Measurements from ENCODE around the gene TBCE. TPM values are rescaled to one million over a fixed set of nuclear protein-coding genes. Genes with fewer than 3 reads are reported as not detected.
"Not testable (repeated sequence)": the region's sequence is repeated elsewhere in the genome, so short reads cannot be mapped to it uniquely, and the experiment has no call there.

TBCE gene
- total RNA-seq, 1 donor: 25.5 TPM

- H3K4me3 ChIP-seq (ENCODE audit: low read depth, low read length): no peak overlapping the region
- no peak for TF ChIP-seq CTCF (IDR thresholded peaks at IDR 0.05; ENCODE audit: insufficient read depth, low read length)
- DNase-seq (ENCODE audit: low read depth): no peak
Observed at GRCh38 chr1:235461954-235462353, 94.7 kb downstream of the TBCE start.

- not testable (repeated sequence) for DNase-seq (ENCODE audit: low read depth); H3K4me3 ChIP-seq (ENCODE audit: low read depth, low read length)
Observed at GRCh38 chr1:235462832-235463231, 95.6 kb downstream of the TBCE start.

- no peak for DNase-seq (ENCODE audit: low read depth)
- no peak overlapping the region for H3K4me3 ChIP-seq (ENCODE audit: low read depth, low read length)
- TF ChIP-seq CTCF (IDR thresholded peaks at IDR 0.05; ENCODE audit: insufficient read depth, low read length): no peak
Observed at GRCh38 chr1:235465066-235465465, 97.8 kb downstream of the TBCE start.

GRCh38 chr1:235468004-235468403 is 100.8 kb downstream of the TBCE start:
- peak; percentile 31 for DNase-seq (ENCODE audit: low read depth)
- H3K4me3 ChIP-seq (ENCODE audit: low read depth, low read length): no peak overlapping the region
- no peak for TF ChIP-seq CTCF (IDR thresholded peaks at IDR 0.05; ENCODE audit: insufficient read depth, low read length)

GRCh38 chr1:235468970-235469369 is 101.7 kb downstream of the TBCE start:
- peak; percentile 30 for TF ChIP-seq CTCF (IDR thresholded peaks at IDR 0.05; ENCODE audit: insufficient read depth, low read length)
- DNase-seq (ENCODE audit: low read depth): peak; percentile 50
- H3K4me3 ChIP-seq (ENCODE audit: low read depth, low read length): no peak overlapping the region

GRCh38 chr1:235469897-235470296 is 102.7 kb downstream of the TBCE start:
- not testable (repeated sequence) for H3K4me3 ChIP-seq (ENCODE audit: low read depth, low read length); DNase-seq (ENCODE audit: low read depth)

GRCh38 chr1:235470741-235471439 is 103.7 kb downstream of the TBCE start:
- no peak for TF ChIP-seq CTCF (IDR thresholded peaks at IDR 0.05; ENCODE audit: insufficient read depth, low read length)
- no peak for DNase-seq (ENCODE audit: low read depth)
- H3K4me3 ChIP-seq (ENCODE audit: low read depth, low read length): no peak overlapping the region

GRCh38 chr1:235473806-235474205 is 106.6 kb downstream of the TBCE start:
- no peak for DNase-seq (ENCODE audit: low read depth)
- no peak for TF ChIP-seq CTCF (IDR thresholded peaks at IDR 0.05; ENCODE audit: insufficient read depth, low read length)
- no peak overlapping the region for H3K4me3 ChIP-seq (ENCODE audit: low read depth, low read length)

All from fibroblast of the aortic adventitia (primary cell).